ENCODE results near the gene GTF2A1L. TPM values are rescaled to one million over a fixed set of nuclear protein-coding genes. Genes with fewer than 3 reads are reported as not detected.

GTF2A1L gene
- total and polyA plus RNA-seq, 10 of the 15 experiments (the other 5 are each of a cell fraction or from before 2014, with no cell fraction given): not detected

GRCh38 chr2:48626047-48626446, 8.4 kb downstream of the GTF2A1L start:
- in situ Hi-C loops (cut with MboI): no loop called here
- TF ChIP-seq CBX5 (IDR thresholded peaks at IDR 0.05; ENCODE audit: low read depth) (no peak), BCLAF1 (IDR thresholded peaks at IDR 0.05) (no peak), CHD1 (IDR thresholded peaks at IDR 0.05; ENCODE audit: low read depth, low read length) (no peak), CBX3 (IDR thresholded peaks at IDR 0.05; ENCODE audit: borderline replicate concordance, low read depth) (no peak), USF2 (IDR thresholded peaks at IDR 0.05; ENCODE audit: borderline replicate concordance, low read depth, low read length) (no peak), CEBPZ (IDR thresholded peaks at IDR 0.05; ENCODE audit: low read depth, low read length) (no peak), E2F8 (IDR thresholded peaks at IDR 0.05; ENCODE audit: low read depth, partially characterized antibody) (no peak), ATF3 (IDR thresholded peaks at IDR 0.05; ENCODE audit: borderline replicate concordance, extremely low read depth, low read depth, low read length) (no peak), FOS (IDR thresholded peaks at IDR 0.05; ENCODE audit: borderline replicate concordance, extremely low read depth, insufficient read length) (no peak)

More at GRCh38 chr2:48626047-48626446, 8.4 kb downstream of the GTF2A1L start:
- ChIA-PET SMC1A (ENCODE audit: uncharacterized antibody, unreplicated experiment) (no interaction called here), RAD21 (ENCODE audit: unreplicated experiment) (no interaction called here), POLR2A (no interaction called here), CTCF (no interaction called here)
- BruUV-seq (replicated peaks): no TSS peak
- H4K20me1 ChIP-seq (ENCODE audit: control insufficient read depth, insufficient read depth): no peaks in the 10 kb centered on the region
- H3K36me3 ChIP-seq (ENCODE audit: control insufficient read depth in 2 of 2, insufficient read depth in 2 of 2, low read length in 1 of 2): no peaks in the 10 kb centered on the region
- DNase-seq (ENCODE audit: low read depth, low spot score) (no peak), FAIRE-seq (no peak), ATAC-seq (no peak)
- H3K4me2 ChIP-seq (ENCODE audit: control insufficient read depth, insufficient read depth): no peak overlapping the region
- H3K4me3 ChIP-seq: no peak overlapping the region
- H3K9me3 ChIP-seq (replicated peaks; ENCODE audit: control insufficient read depth, insufficient read depth, low read length): no peaks in the 10 kb centered on the region
- intact Hi-C loops (cut with micrococcal nuclease; ENCODE audit: unreplicated experiment): no loop called here
- no peak overlapping the region for H3K27ac ChIP-seq (ENCODE audit: control insufficient read depth, insufficient read depth)
- no peak overlapping the region for H3K9ac ChIP-seq (ENCODE audit: control insufficient read depth, insufficient read depth, low read length)
- no peaks in the 10 kb centered on the region for H3K79me2 ChIP-seq (ENCODE audit: control insufficient read depth, insufficient read depth, low read length)
- H3K27me3 ChIP-seq (replicated peaks in 1 of 2; ENCODE audit: control insufficient read depth in 2 of 2, insufficient read depth in 2 of 2, low read length in 1 of 2): no peaks in the 10 kb centered on the region
- H2AFZ ChIP-seq (ENCODE audit: control insufficient read depth, low read depth, low read length): no peak overlapping the region
- H3K4me1 ChIP-seq (ENCODE audit: control insufficient read depth, insufficient read depth, low read length): no peaks in the 10 kb centered on the region
